Suprapubic skin (tissue), 4 donors: ENCODE data around the gene MROH2A. TPM values are rescaled to one million over a fixed set of nuclear protein-coding genes. Genes with fewer than 3 reads are reported as not detected.

Source experiments
- DNase-seq, 2 donors: peaks; one replicate each; pipeline ENCODE4 v3.0.0-alpha.2; 2019; ENCODE audit warnings: low spot score in 2 of 2
- H3K27ac ChIP-seq: fragments of 200-600 bp; sonication (generic); one replicate; pipeline ENCODE4 v1.5.1; 2019
- H3K27me3 ChIP-seq: fragments of 200-600 bp; sonication (generic); one replicate; pipeline ENCODE4 v1.5.1; 2019
- H3K36me3 ChIP-seq: fragments of 200-600 bp; sonication (generic); one replicate; pipeline ENCODE4 v1.5.1; 2019
- H3K4me1 ChIP-seq: fragments of 200-600 bp; sonication (generic); one replicate; pipeline ENCODE4 v1.5.1; 2019
- H3K4me3 ChIP-seq: fragments of 200-600 bp; sonication (generic); one replicate; pipeline ENCODE4 v1.5.1; 2019; ENCODE audit warnings: mild to moderate bottlenecking
- H3K9me3 ChIP-seq: fragments of 200-600 bp; sonication (generic); one replicate; pipeline ENCODE4 v1.5.1; 2019
- CTCF ChIP-seq, 2 donors: fragments of 200-600 bp in 1 of 2; fragments of 450-650 bp in 1 of 2; sonication (generic) in 1 of 2; IDR thresholded peaks; one replicate each; pipeline ENCODE4 v1.5.1; 2016 to 2019; ENCODE audit warnings: antibody characterized with exemption in 2 of 2, mild to moderate bottlenecking in 1 of 2, moderate library complexity in 1 of 2
- EP300 ChIP-seq: sonication (generic); formaldehyde crosslinking; IDR thresholded peaks from one replicate; pipeline ENCODE4 v1.6.1; 2017; ENCODE audit warnings: antibody characterized with exemption
- POLR2A ChIP-seq, 2 donors: fragments of 450-650 bp; IDR thresholded peaks; one replicate each; pipeline ENCODE4 v1.6.1; 2017; ENCODE audit warnings: antibody characterized with exemption in 2 of 2, mild to moderate bottlenecking in 2 of 2, moderate library complexity in 2 of 2
- POLR2AphosphoS5 ChIP-seq, 3 donors: sonication (generic); formaldehyde crosslinking; IDR thresholded peaks; one replicate each; pipeline ENCODE4 v1.6.1; 2017; ENCODE audit warnings: antibody characterized with exemption in 3 of 3
- whole genome bisulfite sequencing: methylation state at CpG from one replicate; pipeline ENCODE4 v1.1.5; 2018; 5-methylcytosine and 5-hydroxymethylcytosine counted together
- total RNA-seq, 4 donors: library from RNA; depleted of rRNA; stranded (reverse); fragments of >200 nt; gene quantifications; one replicate each; pipeline ENCODE4 v1.1.0, GENCODE V29; 2016

The MROH2A gene
- total RNA-seq, 4 donors from 2014 or later: not detected

- DNase-seq: peak; percentile 47 to 61
- no peak for TF ChIP-seq POLR2A (IDR thresholded peaks at IDR 0.05)
- no peak for TF ChIP-seq EP300
- no peak for TF ChIP-seq POLR2AphosphoS5 (IDR thresholded peaks at IDR 0.05)
- no peak for TF ChIP-seq CTCF (IDR thresholded peaks at IDR 0.05)
- Histone ChIP-seq H3K4me3 (no peak overlapping the region), H3K36me3 (no peaks in the 10 kb centered on the region), H3K27me3 (no peaks in the 10 kb centered on the region), H3K4me1 (no peaks in the 10 kb centered on the region), H3K9me3 (no peaks in the 10 kb centered on the region), H3K27ac (no peak overlapping the region)
- WGBS: 83% methylated on average over 15 of the region's 17 CpGs
Observed at GRCh38 chr2:233818639-233819621, 40.8 kb downstream of the MROH2A start.

GRCh38 chr2:233819884-233820773 is 42.0 kb downstream of the MROH2A start:
- WGBS: 71% methylated on average over 5 of the region's 18 CpGs
- H3K27me3 ChIP-seq: no peaks in the 10 kb centered on the region
- TF ChIP-seq CTCF (IDR thresholded peaks at IDR 0.05) (no peak), POLR2AphosphoS5 (IDR thresholded peaks at IDR 0.05) (no peak), POLR2A (IDR thresholded peaks at IDR 0.05) (no peak), EP300 (no peak)
- no peak overlapping the region for H3K27ac ChIP-seq
- H3K4me1 ChIP-seq: no peaks in the 10 kb centered on the region
- peak; percentile 44 to 69 for DNase-seq
- H3K4me3 ChIP-seq: no peak overlapping the region
- no peaks in the 10 kb centered on the region for H3K36me3 ChIP-seq
- no peaks in the 10 kb centered on the region for H3K9me3 ChIP-seq

GRCh38 chr2:233820774-233821105 is 42.6 kb downstream of the MROH2A start:
- 84% methylated on average over 5 of the region's 6 CpGs for WGBS
- H3K4me3 ChIP-seq: no peak overlapping the region
- no peaks in the 10 kb centered on the region for H3K27me3 ChIP-seq
- H3K9me3 ChIP-seq: no peaks in the 10 kb centered on the region
- no peak for TF ChIP-seq CTCF (IDR thresholded peaks at IDR 0.05)
- TF ChIP-seq POLR2A (IDR thresholded peaks at IDR 0.05): no peak
- no peak for TF ChIP-seq POLR2AphosphoS5 (IDR thresholded peaks at IDR 0.05)
- TF ChIP-seq EP300: no peak
- H3K27ac ChIP-seq: no peak overlapping the region
- H3K36me3 ChIP-seq: no peaks in the 10 kb centered on the region
- no peaks in the 10 kb centered on the region for H3K4me1 ChIP-seq
- DNase-seq: peak in 1 of 2 donors; percentile 52

GRCh38 chr2:233821196-233821595 is 43.1 kb downstream of the MROH2A start:
- Histone ChIP-seq H3K27ac (no peak overlapping the region), H3K9me3 (peaks cover under 1% of the 10 kb centered on the region), H3K27me3 (no peaks in the 10 kb centered on the region), H3K4me1 (no peaks in the 10 kb centered on the region), H3K4me3 (no peak overlapping the region), H3K36me3 (no peaks in the 10 kb centered on the region)
- DNase-seq: peak; percentile 9 to 34
- TF ChIP-seq CTCF (IDR thresholded peaks at IDR 0.05) (no peak), POLR2A (IDR thresholded peaks at IDR 0.05) (no peak), EP300 (no peak), POLR2AphosphoS5 (IDR thresholded peaks at IDR 0.05) (no peak)
- WGBS: 89% methylated on average over 3 of the region's 3 CpGs

- Histone ChIP-seq H3K27me3 (no peaks in the 10 kb centered on the region), H3K4me1 (no peaks in the 10 kb centered on the region), H3K4me3 (no peak overlapping the region), H3K9me3 (peaks cover 3% of the 10 kb centered on the region), H3K36me3 (no peaks in the 10 kb centered on the region), H3K27ac (no peak overlapping the region)
- DNase-seq: peak; percentile 24 to 57
- TF ChIP-seq EP300 (no peak), CTCF (IDR thresholded peaks at IDR 0.05) (no peak), POLR2A (IDR thresholded peaks at IDR 0.05) (no peak), POLR2AphosphoS5 (IDR thresholded peaks at IDR 0.05) (no peak)
- WGBS: 98% methylated on average over 6 of the region's 8 CpGs
Observed at GRCh38 chr2:233821709-233822100, 43.6 kb downstream of the MROH2A start.
